Activated effector memory CD4-positive, alpha-beta T cell treated with Interleukin-2 at 50 U/mL for 16 hours (primary cell): ENCODE measurements around the gene ZNF672.
A peak's percentile ranks its signal among the peaks of the same experiment; 100 is the strongest.
"Not testable (repeated sequence)": the region's sequence is repeated elsewhere in the genome, so short reads cannot be mapped to it uniquely, and the experiment has no call there.

Experiments
- DNase-seq: peaks from one replicate; pipeline ENCODE4 v3.0.0-alpha.2; 2020

ZNF672 gene

GRCh38 chr1:248813546-248813945 lies 24.5 kb upstream of the ZNF672 start:
- no peak for DNase-seq

- DNase-seq, result no peak
Measured at GRCh38 chr1:248814351-248814750, 23.7 kb upstream of the ZNF672 start.

GRCh38 chr1:248815407-248816034 lies 22.5 kb upstream of the ZNF672 start:
- DNase-seq, result no peak

- DNase-seq, result no peak
Measured at GRCh38 chr1:248816042-248816851, 21.8 kb upstream of the ZNF672 start.

- DNase-seq, result no peak
Measured at GRCh38 chr1:248817065-248817464, 21.0 kb upstream of the ZNF672 start.

- DNase-seq, result no peak
Measured at GRCh38 chr1:248818505-248819374, 19.3 kb upstream of the ZNF672 start.

- DNase-seq, result no peak
Measured at GRCh38 chr1:248820041-248820585, 17.9 kb upstream of the ZNF672 start.

- no peak for DNase-seq
Measured at GRCh38 chr1:248821101-248821500, 16.9 kb upstream of the ZNF672 start.

- no peak for DNase-seq
Measured at GRCh38 chr1:248821641-248822040, 16.4 kb upstream of the ZNF672 start.

- no peak for DNase-seq
Measured at GRCh38 chr1:248822148-248823032, 15.6 kb upstream of the ZNF672 start.

GRCh38 chr1:248823517-248824001 lies 14.5 kb upstream of the ZNF672 start:
- DNase-seq, result no peak

- DNase-seq, result no peak
Measured at GRCh38 chr1:248824301-248824700, 13.7 kb upstream of the ZNF672 start.

GRCh38 chr1:248824701-248825100 lies 13.3 kb upstream of the ZNF672 start:
- no peak for DNase-seq

- DNase-seq, result no peak
Measured at GRCh38 chr1:248825136-248825535, 12.9 kb upstream of the ZNF672 start.

GRCh38 chr1:248825573-248825908 lies 12.5 kb upstream of the ZNF672 start:
- no peak for DNase-seq

GRCh38 chr1:248825909-248826760 lies 11.9 kb upstream of the ZNF672 start, which contains the start of gene SH3BP5L:
TSS of gene SH3BP5L (minus strand) at chr1:248825915. CDS start at chr1:248824935, 980 bp downstream.
- peak; percentile 83 for DNase-seq

- no peak for DNase-seq
Measured at GRCh38 chr1:248828845-248829244, 9.2 kb upstream of the ZNF672 start.

GRCh38 chr1:248830718-248831017 lies 7.4 kb upstream of the ZNF672 start:
- not testable (repeated sequence) for DNase-seq

GRCh38 chr1:248831842-248832241 lies 6.2 kb upstream of the ZNF672 start:
- no peak for DNase-seq

- DNase-seq, result no peak
Measured at GRCh38 chr1:248834343-248834940, 3.6 kb upstream of the ZNF672 start.
